ENCODE data around the gene SPG11. TPM values are rescaled to one million over a fixed set of nuclear protein-coding genes. Genes with fewer than 3 reads are reported as not detected.

Gene SPG11
- total and polyA plus RNA-seq, 2 of the 13 experiments (the other 11 are each of a cell fraction or from before 2014, with no cell fraction given) = 31.5 to 40.7 TPM

GRCh38 chr15:44536302-44536961 is 127.0 kb downstream of the SPG11 start (continued):
- TF ChIP-seq, protein P1, sequence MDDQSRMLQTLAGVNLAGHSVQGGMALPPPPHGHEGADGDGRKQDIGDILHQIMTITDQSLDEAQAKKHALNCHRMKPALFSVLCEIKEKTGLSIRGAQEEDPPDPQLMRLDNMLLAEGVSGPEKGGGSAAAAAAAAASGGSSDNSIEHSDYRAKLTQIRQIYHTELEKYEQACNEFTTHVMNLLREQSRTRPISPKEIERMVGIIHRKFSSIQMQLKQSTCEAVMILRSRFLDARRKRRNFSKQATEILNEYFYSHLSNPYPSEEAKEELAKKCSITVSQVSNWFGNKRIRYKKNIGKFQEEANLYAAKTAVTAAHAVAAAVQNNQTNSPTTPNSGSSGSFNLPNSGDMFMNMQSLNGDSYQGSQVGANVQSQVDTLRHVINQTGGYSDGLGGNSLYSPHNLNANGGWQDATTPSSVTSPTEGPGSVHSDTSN (CRISPR knock-in tag; IDR thresholded peaks at IDR 0.05; ENCODE audit: borderline replicate concordance) = no peak
- TF ChIP-seq, protein P2, sequence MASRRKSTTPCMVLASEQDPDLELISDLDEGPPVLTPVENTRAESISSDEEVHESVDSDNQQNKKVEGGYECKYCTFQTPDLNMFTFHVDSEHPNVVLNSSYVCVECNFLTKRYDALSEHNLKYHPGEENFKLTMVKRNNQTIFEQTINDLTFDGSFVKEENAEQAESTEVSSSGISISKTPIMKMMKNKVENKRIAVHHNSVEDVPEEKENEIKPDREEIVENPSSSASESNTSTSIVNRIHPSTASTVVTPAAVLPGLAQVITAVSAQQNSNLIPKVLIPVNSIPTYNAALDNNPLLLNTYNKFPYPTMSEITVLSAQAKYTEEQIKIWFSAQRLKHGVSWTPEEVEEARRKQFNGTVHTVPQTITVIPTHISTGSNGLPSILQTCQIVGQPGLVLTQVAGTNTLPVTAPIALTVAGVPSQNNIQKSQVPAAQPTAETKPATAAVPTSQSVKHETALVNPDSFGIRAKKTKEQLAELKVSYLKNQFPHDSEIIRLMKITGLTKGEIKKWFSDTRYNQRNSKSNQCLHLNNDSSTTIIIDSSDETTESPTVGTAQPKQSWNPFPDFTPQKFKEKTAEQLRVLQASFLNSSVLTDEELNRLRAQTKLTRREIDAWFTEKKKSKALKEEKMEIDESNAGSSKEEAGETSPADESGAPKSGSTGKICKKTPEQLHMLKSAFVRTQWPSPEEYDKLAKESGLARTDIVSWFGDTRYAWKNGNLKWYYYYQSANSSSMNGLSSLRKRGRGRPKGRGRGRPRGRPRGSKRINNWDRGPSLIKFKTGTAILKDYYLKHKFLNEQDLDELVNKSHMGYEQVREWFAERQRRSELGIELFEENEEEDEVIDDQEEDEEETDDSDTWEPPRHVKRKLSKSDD (CRISPR knock-in tag; IDR thresholded peaks at IDR 0.05; ENCODE audit: low read depth) = no peak
- 0 out of 2 replicates have a peak, but pooled peaks have one; percentile 53 for TF ChIP-seq PCBP1 (IDR thresholded peaks at IDR 0.05; ENCODE audit: borderline replicate concordance, low read depth, low read length)
- TF ChIP-seq KLF9 (CRISPR knock-in tag; IDR thresholded peaks at IDR 0.05; ENCODE audit: low read depth) = peak; percentile 42
- TF ChIP-seq, protein P3, sequence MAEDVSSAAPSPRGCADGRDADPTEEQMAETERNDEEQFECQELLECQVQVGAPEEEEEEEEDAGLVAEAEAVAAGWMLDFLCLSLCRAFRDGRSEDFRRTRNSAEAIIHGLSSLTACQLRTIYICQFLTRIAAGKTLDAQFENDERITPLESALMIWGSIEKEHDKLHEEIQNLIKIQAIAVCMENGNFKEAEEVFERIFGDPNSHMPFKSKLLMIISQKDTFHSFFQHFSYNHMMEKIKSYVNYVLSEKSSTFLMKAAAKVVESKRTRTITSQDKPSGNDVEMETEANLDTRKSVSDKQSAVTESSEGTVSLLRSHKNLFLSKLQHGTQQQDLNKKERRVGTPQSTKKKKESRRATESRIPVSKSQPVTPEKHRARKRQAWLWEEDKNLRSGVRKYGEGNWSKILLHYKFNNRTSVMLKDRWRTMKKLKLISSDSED (CRISPR knock-in tag; IDR thresholded peaks at IDR 0.05) = no peak
- TF ChIP-seq SIN3B (IDR thresholded peaks at IDR 0.05; ENCODE audit: low read length) = no peak
- no peak for TF ChIP-seq E2F1 (CRISPR knock-in tag; IDR thresholded peaks at IDR 0.05)
- TF ChIP-seq, protein P4, sequence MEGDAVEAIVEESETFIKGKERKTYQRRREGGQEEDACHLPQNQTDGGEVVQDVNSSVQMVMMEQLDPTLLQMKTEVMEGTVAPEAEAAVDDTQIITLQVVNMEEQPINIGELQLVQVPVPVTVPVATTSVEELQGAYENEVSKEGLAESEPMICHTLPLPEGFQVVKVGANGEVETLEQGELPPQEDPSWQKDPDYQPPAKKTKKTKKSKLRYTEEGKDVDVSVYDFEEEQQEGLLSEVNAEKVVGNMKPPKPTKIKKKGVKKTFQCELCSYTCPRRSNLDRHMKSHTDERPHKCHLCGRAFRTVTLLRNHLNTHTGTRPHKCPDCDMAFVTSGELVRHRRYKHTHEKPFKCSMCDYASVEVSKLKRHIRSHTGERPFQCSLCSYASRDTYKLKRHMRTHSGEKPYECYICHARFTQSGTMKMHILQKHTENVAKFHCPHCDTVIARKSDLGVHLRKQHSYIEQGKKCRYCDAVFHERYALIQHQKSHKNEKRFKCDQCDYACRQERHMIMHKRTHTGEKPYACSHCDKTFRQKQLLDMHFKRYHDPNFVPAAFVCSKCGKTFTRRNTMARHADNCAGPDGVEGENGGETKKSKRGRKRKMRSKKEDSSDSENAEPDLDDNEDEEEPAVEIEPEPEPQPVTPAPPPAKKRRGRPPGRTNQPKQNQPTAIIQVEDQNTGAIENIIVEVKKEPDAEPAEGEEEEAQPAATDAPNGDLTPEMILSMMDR (CRISPR knock-in tag; IDR thresholded peaks at IDR 0.05) = peak; percentile 58
- no peak for TF ChIP-seq RFXANK (CRISPR knock-in tag; IDR thresholded peaks at IDR 0.05)
- no peak for TF ChIP-seq MLLT10 (CRISPR knock-in tag; IDR thresholded peaks at IDR 0.05)
- TF ChIP-seq, protein P5, sequence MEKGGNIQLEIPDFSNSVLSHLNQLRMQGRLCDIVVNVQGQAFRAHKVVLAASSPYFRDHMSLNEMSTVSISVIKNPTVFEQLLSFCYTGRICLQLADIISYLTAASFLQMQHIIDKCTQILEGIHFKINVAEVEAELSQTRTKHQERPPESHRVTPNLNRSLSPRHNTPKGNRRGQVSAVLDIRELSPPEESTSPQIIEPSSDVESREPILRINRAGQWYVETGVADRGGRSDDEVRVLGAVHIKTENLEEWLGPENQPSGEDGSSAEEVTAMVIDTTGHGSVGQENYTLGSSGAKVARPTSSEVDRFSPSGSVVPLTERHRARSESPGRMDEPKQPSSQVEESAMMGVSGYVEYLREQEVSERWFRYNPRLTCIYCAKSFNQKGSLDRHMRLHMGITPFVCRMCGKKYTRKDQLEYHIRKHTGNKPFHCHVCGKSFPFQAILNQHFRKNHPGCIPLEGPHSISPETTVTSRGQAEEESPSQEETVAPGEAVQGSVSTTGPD (CRISPR knock-in tag; IDR thresholded peaks at IDR 0.05) = peak; percentile 63; the same call in 1 of the 2 replicates
- no peak for TF ChIP-seq YEATS2 (CRISPR knock-in tag; IDR thresholded peaks at IDR 0.05; ENCODE audit: borderline replicate concordance)
- TF ChIP-seq MAFG (CRISPR knock-in tag; IDR thresholded peaks at IDR 0.05) = no peak
- peak; percentile 21 for TF ChIP-seq MXD4 (CRISPR knock-in tag; IDR thresholded peaks at IDR 0.05)
